Muscle layer of duodenum (tissue), 2 donors: Measurements from ENCODE around the gene ZNF485.

Source experiments
- H3K27ac ChIP-seq: one replicate; pipeline ENCODE4 v1.7.0; 2013; ENCODE audit warnings: mild to moderate bottlenecking, low read length
- H3K27me3 ChIP-seq: one replicate; pipeline ENCODE4 v1.7.0; 2013; ENCODE audit warnings: low read depth, mild to moderate bottlenecking, control low read depth, low read length
- H3K36me3 ChIP-seq, 2 donors: one replicate each; pipeline ENCODE4 v1.7.0; 2013; ENCODE audit warnings: low read length in 2 of 2, control low read depth in 1 of 2, mild to moderate bottlenecking in 1 of 2; ENCODE audit not compliant: insufficient read depth in 2 of 2, control insufficient read depth in 1 of 2
- H3K4me1 ChIP-seq, 2 donors: one replicate each; pipeline ENCODE4 v1.7.0; 2013; ENCODE audit warnings: low read length in 2 of 2, mild to moderate bottlenecking in 2 of 2, control low read depth in 1 of 2, moderate library complexity in 1 of 2; ENCODE audit not compliant: insufficient read depth in 2 of 2, control insufficient read depth in 1 of 2
- H3K4me3 ChIP-seq, 2 donors: one replicate each; pipeline ENCODE4 v1.7.0; 2013; ENCODE audit warnings: low read length in 2 of 2, low read depth in 1 of 2, mild to moderate bottlenecking in 1 of 2
- H3K9me3 ChIP-seq, 2 donors: one replicate each; pipeline ENCODE4 v1.7.0; 2013; ENCODE audit warnings: low read length in 2 of 2, control low read depth in 1 of 2, mild to moderate bottlenecking in 1 of 2; ENCODE audit not compliant: control insufficient read depth in 1 of 2
- donor health status: healthy.

The ZNF485 gene

DNA sequence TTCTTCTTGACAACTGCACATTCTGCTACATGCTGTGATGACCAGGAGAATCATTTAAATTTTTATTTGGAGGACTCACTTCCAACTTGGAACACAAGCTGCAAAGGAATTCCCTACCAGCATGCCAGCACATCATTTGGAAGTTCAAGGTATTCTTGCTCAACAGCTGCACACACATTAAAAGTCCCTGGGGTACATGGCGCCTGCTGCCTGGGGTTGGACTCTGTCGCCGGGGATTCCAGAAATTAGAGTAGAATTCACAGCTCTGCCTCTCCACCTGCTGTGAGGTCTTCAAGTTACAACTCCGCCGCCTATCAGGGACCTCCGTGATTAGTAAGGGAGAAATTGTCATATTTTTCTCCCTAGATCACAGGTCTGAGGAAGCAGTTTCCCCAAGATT is 41.3 kb downstream of the ZNF485 start:
- Histone ChIP-seq H3K27ac (no peak overlapping the region), H3K4me1 (no peaks in the 10 kb centered on the region), H3K27me3 (no peaks in the 10 kb centered on the region), H3K4me3 (peak overlapping the region; percentile 74 to 81), H3K9me3 (peaks cover 38 to 42% of the 10 kb centered on the region in 2 donors), H3K36me3 (peaks cover 33 to 42% of the 10 kb centered on the region in 2 donors)

DNA sequence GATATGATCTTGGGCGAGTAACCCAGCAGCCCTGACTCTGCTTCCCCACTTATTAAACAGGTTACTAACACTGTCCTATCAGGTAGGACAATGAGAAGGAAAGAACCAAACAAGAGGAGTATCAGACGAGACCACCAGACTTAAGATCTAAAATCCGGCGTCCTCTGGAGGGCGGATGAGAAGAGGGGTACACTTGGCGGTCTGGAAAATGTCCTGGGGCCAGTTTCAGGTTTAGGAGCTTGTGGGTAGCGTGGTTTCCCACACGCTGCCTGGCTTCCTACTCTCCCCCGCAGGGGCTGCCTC is 41.8 kb downstream of the ZNF485 start:
- peak overlapping the region; percentile 17 for H3K27ac ChIP-seq

DNA sequence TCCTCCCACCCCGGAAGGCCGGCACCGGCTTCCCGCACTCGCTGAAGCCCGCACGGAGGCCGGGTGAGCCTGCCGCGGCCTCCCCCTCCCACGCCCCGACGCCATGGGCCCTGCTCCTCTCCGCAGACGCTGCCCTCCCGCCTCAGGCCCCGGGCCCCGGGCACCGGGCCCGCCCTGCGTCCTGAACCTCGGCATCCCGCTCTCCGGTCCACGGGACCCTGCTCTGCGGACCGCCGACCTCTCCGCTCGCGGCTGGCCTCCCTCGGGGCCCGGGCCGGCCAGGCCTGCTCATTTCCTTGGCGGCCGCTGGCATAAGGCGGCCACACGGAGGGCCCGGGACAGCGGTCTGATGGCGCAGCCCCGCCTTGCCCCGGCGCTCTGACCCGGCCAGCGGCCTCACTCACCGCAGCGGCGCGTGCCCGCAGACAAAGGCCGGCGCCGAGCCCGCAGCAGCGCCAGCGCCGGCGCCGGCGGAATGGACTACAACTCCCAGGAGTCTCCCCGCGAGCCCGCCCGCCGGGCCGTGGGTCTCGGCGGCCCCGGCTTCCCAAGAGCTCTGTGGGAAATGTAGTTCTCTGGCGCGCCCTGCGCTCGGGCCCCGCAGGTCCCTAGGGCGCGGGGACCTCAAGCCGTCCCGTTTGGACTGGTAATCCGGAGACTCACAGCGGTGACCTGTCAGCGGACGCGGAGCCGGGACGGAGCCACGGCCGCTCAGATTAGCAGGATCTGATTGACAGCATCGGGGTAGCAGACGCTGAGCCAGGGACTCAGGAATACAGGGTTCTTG is 42.4 kb downstream of the ZNF485 start, which contains the start of gene ZNF32:
Gene ZNF32, minus strand, starts transcription at position 484 of the 787 bp plus-strand sequence. CDS start 2,748 bp downstream, outside the sequence.
- H3K36me3 ChIP-seq: peaks cover 26 to 32% of the 10 kb centered on the region in 2 donors
- peak within 1 kb of the TSS; percentile 74 to 81 for H3K4me3 ChIP-seq
- H3K9me3 ChIP-seq: peaks cover 32% of the 10 kb centered on the region in 2 donors
- H3K4me1 ChIP-seq: no peaks in the 10 kb centered on the region
- H3K27ac ChIP-seq: peak within 1 kb of the TSS; percentile 17
- no peaks in the 10 kb centered on the region for H3K27me3 ChIP-seq

More for the DNA sequence above, 41.8 kb downstream of the ZNF485 start:
- peaks cover 36 to 37% of the 10 kb centered on the region in 2 donors for H3K9me3 ChIP-seq
- peaks cover 32 to 37% of the 10 kb centered on the region in 2 donors for H3K36me3 ChIP-seq
- no peaks in the 10 kb centered on the region for H3K27me3 ChIP-seq
- peak overlapping the region; percentile 74 to 81 for H3K4me3 ChIP-seq
- H3K4me1 ChIP-seq: no peaks in the 10 kb centered on the region

DNA sequence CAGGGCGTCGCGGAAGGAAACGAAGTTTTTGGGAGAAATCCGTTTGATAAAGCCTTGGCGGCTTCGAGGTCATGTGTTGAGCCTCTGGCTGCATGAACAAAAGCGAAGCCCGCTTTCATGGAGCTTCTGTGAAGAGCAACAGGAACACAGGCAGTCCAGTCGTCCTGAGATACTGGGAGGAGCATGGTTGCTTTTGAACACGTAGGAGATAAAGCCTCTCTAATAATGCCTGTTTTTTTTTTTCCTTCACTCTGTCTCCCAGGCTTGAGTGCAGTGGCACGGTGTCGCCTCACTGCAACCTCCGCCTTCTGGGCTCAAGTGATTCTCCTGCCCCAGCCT is 42.9 kb downstream of the ZNF485 start:
- Histone ChIP-seq H3K4me1 (no peaks in the 10 kb centered on the region), H3K36me3 (peaks cover 21 to 26% of the 10 kb centered on the region in 2 donors), H3K9me3 (peaks cover 26% of the 10 kb centered on the region in 2 donors), H3K4me3 (peak overlapping the region; percentile 74 to 81), H3K27me3 (no peaks in the 10 kb centered on the region), H3K27ac (no peak overlapping the region)

DNA sequence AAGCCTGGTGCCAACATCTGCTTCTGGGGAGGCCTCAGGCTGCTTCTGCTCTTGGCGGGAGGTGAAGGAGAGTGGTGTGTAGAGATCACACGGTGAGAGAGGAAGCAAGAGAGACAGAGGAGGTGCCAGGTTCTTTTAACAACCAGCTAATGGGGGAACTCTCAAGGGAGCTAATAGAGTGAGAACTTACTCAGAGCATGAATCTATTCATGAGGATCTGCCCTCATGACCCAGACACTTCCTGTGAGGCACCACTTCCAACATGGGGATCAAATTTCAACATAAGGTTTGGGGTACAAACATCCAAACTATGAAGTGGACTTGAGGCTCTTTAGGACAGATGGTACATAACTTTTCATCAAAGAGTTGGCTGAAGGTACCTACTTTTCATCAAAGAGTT is 47.5 kb downstream of the ZNF485 start:
- H3K4me1 ChIP-seq: no peaks in the 10 kb centered on the region
- no peaks in the 10 kb centered on the region for H3K36me3 ChIP-seq
- H3K9me3 ChIP-seq: no peaks in the 10 kb centered on the region
- H3K27ac ChIP-seq: no peak overlapping the region
- no peak overlapping the region for H3K4me3 ChIP-seq
- no peaks in the 10 kb centered on the region for H3K27me3 ChIP-seq

DNA sequence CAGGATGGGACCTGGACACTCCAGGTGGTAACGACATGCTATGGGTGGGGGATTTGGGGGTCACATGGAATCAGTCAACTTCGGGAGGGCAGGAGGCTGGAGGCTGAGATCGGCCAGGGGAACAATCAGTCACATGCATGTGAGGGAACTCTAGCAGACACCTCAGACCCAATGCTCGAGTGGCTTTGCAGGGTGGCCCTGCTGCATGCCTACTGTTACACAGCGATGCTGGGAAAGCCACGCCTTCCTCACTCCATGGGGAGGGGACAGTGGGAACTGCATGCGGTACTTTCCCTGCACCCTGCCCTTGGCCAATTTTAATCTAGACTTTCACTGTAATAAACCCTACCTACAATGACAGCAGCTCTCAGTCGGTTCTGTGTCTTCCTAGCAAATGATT is 49.1 kb downstream of the ZNF485 start:
- no peaks in the 10 kb centered on the region for H3K36me3 ChIP-seq

DNA sequence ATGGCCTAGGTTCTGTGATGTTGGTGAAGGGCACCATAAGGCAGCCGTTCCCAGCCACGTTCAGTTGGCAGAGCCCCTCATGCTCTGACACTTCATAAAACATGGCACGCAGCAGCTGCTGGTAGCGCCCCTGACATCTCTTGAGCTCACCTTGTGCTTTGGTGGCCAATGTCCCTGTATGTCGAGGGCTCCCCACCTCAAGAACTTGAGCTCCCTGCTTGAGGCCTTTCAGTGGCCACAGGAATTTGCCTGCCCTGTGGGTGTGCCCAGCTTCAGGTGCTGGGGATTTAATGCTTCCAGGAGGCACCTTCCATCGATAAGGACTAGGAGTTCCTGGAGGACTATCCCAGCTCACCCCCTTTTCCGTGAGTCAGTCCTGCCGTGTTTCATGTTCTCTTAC is 52.0 kb downstream of the ZNF485 start:
- H3K27ac ChIP-seq: no peak overlapping the region
- no peaks in the 10 kb centered on the region for H3K27me3 ChIP-seq
- no peaks in the 10 kb centered on the region for H3K4me1 ChIP-seq
- no peaks in the 10 kb centered on the region for H3K9me3 ChIP-seq
- no peaks in the 10 kb centered on the region for H3K36me3 ChIP-seq
- no peak overlapping the region for H3K4me3 ChIP-seq

More for the DNA sequence above, 49.1 kb downstream of the ZNF485 start:
- Histone ChIP-seq H3K4me3 (no peak overlapping the region), H3K4me1 (no peaks in the 10 kb centered on the region), H3K9me3 (no peaks in the 10 kb centered on the region), H3K27me3 (no peaks in the 10 kb centered on the region), H3K27ac (no peak overlapping the region)

DNA sequence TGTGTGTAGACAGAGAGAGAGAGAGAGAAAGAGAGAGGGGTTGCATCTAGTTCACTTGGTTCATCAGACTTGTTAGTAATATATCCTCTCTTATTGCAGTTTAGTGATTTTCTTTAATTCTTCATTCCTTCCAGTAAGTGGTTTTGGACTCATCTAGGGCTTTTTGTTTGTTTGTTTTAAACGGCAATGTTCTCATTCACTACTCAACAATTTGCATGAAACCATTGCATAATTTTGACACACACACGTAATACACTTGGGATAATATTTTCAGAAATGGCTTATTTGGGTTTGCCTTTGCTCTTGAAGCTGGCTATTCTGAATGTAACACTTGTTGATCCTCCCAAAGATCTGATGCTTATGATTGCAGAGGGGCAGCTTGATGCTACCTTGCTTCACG is 58.8 kb downstream of the ZNF485 start:
- H3K4me3 ChIP-seq: no peak overlapping the region
- H3K27ac ChIP-seq: no peak overlapping the region
- peaks cover 0 to 6% of the 10 kb centered on the region in 2 donors for H3K4me1 ChIP-seq
- no peaks in the 10 kb centered on the region for H3K9me3 ChIP-seq
- no peaks in the 10 kb centered on the region for H3K36me3 ChIP-seq
- H3K27me3 ChIP-seq: no peaks in the 10 kb centered on the region

DNA sequence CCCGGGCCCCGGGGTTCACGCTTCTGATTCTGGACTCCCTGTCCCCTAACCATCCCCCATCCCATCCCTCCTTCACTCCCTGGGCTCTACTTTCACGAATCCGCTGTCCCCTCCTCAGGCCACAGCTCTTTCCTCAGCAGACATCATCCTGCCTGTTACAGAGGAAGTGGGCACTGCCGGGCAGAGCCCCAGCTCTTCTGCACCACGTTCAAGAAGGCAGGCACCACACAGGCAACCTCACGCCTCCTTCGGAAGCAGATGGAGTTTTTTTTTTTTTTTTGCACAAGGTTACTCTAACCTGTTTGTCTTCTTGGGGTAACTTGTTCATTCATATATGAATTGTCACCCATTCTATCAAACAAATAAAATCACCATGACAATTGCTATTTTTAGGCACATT is 60.3 kb downstream of the ZNF485 start:
- no peaks in the 10 kb centered on the region for H3K9me3 ChIP-seq
- no peaks in the 10 kb centered on the region for H3K36me3 ChIP-seq
- H3K4me1 ChIP-seq: peaks cover 0 to 6% of the 10 kb centered on the region in 2 donors
- H3K27ac ChIP-seq: no peak overlapping the region
- H3K4me3 ChIP-seq: no peak overlapping the region
- no peaks in the 10 kb centered on the region for H3K27me3 ChIP-seq

DNA sequence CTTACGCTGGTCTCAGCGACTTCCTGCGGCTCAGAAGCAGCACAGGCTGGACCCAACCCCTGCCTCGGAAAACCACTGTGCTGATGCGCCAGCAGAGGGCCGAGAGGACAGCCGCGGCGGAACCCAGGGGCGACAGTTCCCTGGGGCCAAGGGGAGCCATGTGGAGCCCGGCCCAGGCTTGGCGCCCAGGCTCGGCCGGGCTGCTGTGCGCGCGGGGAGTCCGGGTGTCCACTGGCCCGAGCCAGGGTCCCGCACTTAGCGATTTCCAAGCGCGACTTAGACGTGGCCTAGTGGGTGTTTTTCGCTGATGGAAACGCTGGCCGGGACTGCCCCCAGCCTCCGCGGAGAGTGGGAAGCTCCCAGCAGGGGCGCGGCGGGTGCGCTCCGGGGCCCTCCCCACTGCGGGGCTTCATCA is 61.1 kb downstream of the ZNF485 start:
- H3K27me3 ChIP-seq: no peaks in the 10 kb centered on the region
- no peaks in the 10 kb centered on the region for H3K36me3 ChIP-seq
- H3K27ac ChIP-seq: no peak overlapping the region
- H3K9me3 ChIP-seq: no peaks in the 10 kb centered on the region
- peak overlapping the region in 1 of 2 donors; percentile 44 for H3K4me3 ChIP-seq
- H3K4me1 ChIP-seq: peaks cover 0 to 6% of the 10 kb centered on the region in 2 donors
